ENCODE measurements around the gene TTL. TPM values are rescaled to one million over a fixed set of nuclear protein-coding genes. Genes with fewer than 3 reads are reported as not detected.
"Not testable (repeated sequence)": the region's sequence is repeated elsewhere in the genome, so short reads cannot be mapped to it uniquely, and the experiment has no call there.

The TTL gene
- total RNA-seq, 1 donor from 2014 or later, result 40.0 TPM

- no peak for DNase-seq (ENCODE audit: low spot score)
Measured at GRCh38 chr2:112519506-112519905, 37.5 kb downstream of the TTL start.

- no peak for DNase-seq (ENCODE audit: low spot score)
Measured at GRCh38 chr2:112520234-112520783, 38.4 kb downstream of the TTL start.

- DNase-seq (ENCODE audit: low spot score), result no peak
Measured at GRCh38 chr2:112523291-112523777, 41.4 kb downstream of the TTL start.

- not testable (repeated sequence) for DNase-seq (ENCODE audit: low spot score)
Measured at GRCh38 chr2:112524276-112524675, 42.3 kb downstream of the TTL start.

GRCh38 chr2:112528541-112528940, 46.6 kb downstream of the TTL start:
- no peak for DNase-seq (ENCODE audit: low spot score)

GRCh38 chr2:112529757-112530156, 47.8 kb downstream of the TTL start:
- DNase-seq (ENCODE audit: low spot score), result no peak

GRCh38 chr2:112530728-112531127, 48.8 kb downstream of the TTL start:
- no peak for DNase-seq (ENCODE audit: low spot score)

- no peak for DNase-seq (ENCODE audit: low spot score)
Measured at GRCh38 chr2:112534826-112535225, 52.9 kb downstream of the TTL start.

GRCh38 chr2:112536665-112537064, 54.7 kb downstream of the TTL start:
- DNase-seq (ENCODE audit: low spot score), result not testable (repeated sequence)

GRCh38 chr2:112539306-112539705, 57.4 kb downstream of the TTL start:
- DNase-seq (ENCODE audit: low spot score), result no peak

- no peak for DNase-seq (ENCODE audit: low spot score)
Measured at GRCh38 chr2:112540906-112541305, 59.0 kb downstream of the TTL start.

- no peak for DNase-seq (ENCODE audit: low spot score)
Measured at GRCh38 chr2:112541315-112542122, 59.6 kb downstream of the TTL start.

GRCh38 chr2:112542123-112542983, 60.4 kb downstream of the TTL start, which contains the start of gene POLR1B:
Gene POLR1B, plus strand, starts transcription at chr2:112542465. Its CDS starts 30 bp downstream, at chr2:112542495.
- DNase-seq (ENCODE audit: low spot score), result peak; percentile 95

GRCh38 chr2:112542984-112543661, 61.2 kb downstream of the TTL start:
- DNase-seq (ENCODE audit: low spot score), result no peak

GRCh38 chr2:112547333-112547732, 65.4 kb downstream of the TTL start:
- no peak for DNase-seq (ENCODE audit: low spot score)

- DNase-seq (ENCODE audit: low spot score), result no peak
Measured at GRCh38 chr2:112548980-112549379, 67.0 kb downstream of the TTL start.

GRCh38 chr2:112566104-112566503, 84.1 kb downstream of the TTL start:
- DNase-seq (ENCODE audit: low spot score), result no peak

- DNase-seq (ENCODE audit: low spot score), result not testable (repeated sequence)
Measured at GRCh38 chr2:112566508-112566907, 84.6 kb downstream of the TTL start.

GRCh38 chr2:112572005-112572404, 90.0 kb downstream of the TTL start:
- DNase-seq (ENCODE audit: low spot score), result no peak

- DNase-seq (ENCODE audit: low spot score), result no peak
Measured at GRCh38 chr2:112577756-112578155, 95.8 kb downstream of the TTL start.

- no peak for DNase-seq (ENCODE audit: low spot score)
Measured at GRCh38 chr2:112579241-112579640, 97.3 kb downstream of the TTL start.

All from mesenteric fat pad (tissue), 1 donor.